ENCODE measurements around the gene HTR7. TPM values are rescaled to one million over a fixed set of nuclear protein-coding genes. Genes with fewer than 3 reads are reported as not detected.
"Not testable (repeated sequence)": the region's sequence is repeated elsewhere in the genome, so short reads cannot be mapped to it uniquely, and the experiment has no call there.

Gene HTR7
- total RNA-seq, 3 donors from 2014 or later = 0.24 to 0.51 (median 0.46) TPM

DNA sequence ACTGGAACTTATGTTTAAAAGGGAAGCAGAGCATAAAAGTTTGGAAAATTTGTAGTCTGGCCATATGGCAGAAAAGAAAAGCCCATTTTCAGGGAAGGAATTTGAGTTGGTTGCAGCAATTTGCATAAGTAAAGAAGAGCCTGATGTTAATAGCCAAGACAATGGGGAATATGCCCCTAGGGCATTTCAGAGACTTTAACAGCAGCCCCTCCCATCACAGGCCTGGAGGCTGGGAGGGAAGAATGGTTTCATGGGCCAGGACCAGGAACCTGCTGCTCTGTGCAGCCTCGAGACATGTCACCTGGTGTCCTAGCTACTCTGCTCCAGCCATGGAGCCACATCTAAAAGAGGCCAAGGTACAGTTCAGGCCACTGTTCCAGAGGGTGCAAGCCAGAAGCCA, 35.3 kb downstream of the HTR7 start:
- H3K4me3 ChIP-seq = no peak overlapping the region
- DNase-seq (no peak), ATAC-seq (no peak)
- intact Hi-C loops (cut with DNase I, micrococcal nuclease) = no loop called here
- H3K4me1 ChIP-seq (ENCODE audit: low read depth) = no peaks in the 10 kb centered on the region
- no peaks in the 10 kb centered on the region for H3K36me3 ChIP-seq (ENCODE audit: low read depth)
- TF ChIP-seq, protein P1, sequence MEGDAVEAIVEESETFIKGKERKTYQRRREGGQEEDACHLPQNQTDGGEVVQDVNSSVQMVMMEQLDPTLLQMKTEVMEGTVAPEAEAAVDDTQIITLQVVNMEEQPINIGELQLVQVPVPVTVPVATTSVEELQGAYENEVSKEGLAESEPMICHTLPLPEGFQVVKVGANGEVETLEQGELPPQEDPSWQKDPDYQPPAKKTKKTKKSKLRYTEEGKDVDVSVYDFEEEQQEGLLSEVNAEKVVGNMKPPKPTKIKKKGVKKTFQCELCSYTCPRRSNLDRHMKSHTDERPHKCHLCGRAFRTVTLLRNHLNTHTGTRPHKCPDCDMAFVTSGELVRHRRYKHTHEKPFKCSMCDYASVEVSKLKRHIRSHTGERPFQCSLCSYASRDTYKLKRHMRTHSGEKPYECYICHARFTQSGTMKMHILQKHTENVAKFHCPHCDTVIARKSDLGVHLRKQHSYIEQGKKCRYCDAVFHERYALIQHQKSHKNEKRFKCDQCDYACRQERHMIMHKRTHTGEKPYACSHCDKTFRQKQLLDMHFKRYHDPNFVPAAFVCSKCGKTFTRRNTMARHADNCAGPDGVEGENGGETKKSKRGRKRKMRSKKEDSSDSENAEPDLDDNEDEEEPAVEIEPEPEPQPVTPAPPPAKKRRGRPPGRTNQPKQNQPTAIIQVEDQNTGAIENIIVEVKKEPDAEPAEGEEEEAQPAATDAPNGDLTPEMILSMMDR (IDR thresholded peaks at IDR 0.05) = no peak
- H3K9me3 ChIP-seq = no peaks in the 10 kb centered on the region

DNA sequence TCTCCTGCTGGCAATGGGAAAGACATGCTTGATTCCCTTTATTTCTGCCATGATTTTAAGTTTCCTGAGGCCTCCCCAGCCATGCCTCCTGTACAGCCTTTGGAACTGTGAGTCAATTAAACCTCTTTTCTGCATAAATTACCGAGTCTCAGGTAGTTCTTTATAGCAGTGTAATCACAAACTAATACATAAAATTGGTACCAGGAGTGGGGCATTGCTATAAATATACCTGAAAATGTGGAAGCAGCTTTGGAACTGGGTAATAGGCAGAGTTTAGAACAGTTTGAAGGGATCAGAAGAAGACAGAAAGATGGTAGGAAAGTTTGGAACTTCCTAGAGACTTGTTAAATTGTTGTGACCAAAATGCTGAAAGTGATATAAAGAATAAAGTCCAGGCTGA, 36.0 kb downstream of the HTR7 start:
- DNase-seq; H3K4me3 ChIP-seq; ATAC-seq; H3K9me3 ChIP-seq; intact Hi-C loops (cut with DNase I, micrococcal nuclease); H3K36me3 ChIP-seq (ENCODE audit: low read depth); H3K4me1 ChIP-seq (ENCODE audit: low read depth): not testable (repeated sequence)

DNA sequence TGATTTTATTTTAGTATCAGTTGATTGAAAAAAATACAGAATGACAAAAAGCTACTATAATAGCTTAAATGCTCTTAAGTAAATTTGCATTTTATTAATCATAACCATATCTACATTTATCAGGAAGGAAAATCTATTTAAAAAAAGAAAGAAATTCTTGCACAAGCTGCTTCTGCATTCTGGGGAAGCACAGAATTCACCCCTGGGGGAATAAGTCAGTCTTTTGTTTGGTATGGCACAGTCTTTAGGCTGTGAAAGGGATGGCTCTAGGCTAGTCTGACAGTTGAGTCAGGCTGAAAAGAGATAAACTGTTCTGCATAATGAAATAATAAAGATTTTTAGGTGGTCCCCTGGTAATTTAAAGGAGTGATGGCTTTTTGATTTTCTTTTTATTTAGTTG, 37.9 kb downstream of the HTR7 start:
- ATAC-seq = no peak
- no peak overlapping the region for H3K4me3 ChIP-seq
- TF ChIP-seq, protein P1 (IDR thresholded peaks at IDR 0.05) = no peak
- H3K36me3 ChIP-seq (ENCODE audit: low read depth) = no peaks in the 10 kb centered on the region
- H3K4me1 ChIP-seq (ENCODE audit: low read depth) = no peaks in the 10 kb centered on the region
- DNase-seq = no peak
- intact Hi-C loops (cut with DNase I, micrococcal nuclease) = no loop called here
- H3K9me3 ChIP-seq = no peaks in the 10 kb centered on the region

DNA sequence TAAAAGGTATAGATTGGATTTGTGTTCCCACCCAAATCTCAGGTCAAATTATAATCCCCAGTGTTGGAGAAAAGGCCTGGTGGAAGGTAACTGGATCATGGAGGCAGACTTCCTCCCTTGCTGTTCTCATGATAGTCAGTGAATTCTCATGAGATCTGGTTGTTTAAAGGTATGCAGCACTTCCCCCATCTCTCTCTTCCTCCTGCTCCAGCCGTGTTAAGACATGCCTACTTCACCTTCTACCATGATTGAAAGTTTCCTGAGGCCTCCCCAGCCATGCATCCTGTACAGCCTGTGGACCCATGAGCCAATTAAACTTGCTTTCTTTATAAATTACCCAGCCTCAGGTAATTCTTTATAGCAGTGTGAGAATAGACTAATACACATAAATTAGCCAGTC, 39.1 kb downstream of the HTR7 start:
- no peaks in the 10 kb centered on the region for H3K9me3 ChIP-seq
- intact Hi-C loops (cut with DNase I, micrococcal nuclease) = no loop called here
- no peak for DNase-seq
- ATAC-seq = no peak
- no peaks in the 10 kb centered on the region for H3K4me1 ChIP-seq (ENCODE audit: low read depth)
- TF ChIP-seq, protein P1 (IDR thresholded peaks at IDR 0.05) = no peak
- H3K36me3 ChIP-seq (ENCODE audit: low read depth) = no peaks in the 10 kb centered on the region
- no peak overlapping the region for H3K4me3 ChIP-seq

DNA sequence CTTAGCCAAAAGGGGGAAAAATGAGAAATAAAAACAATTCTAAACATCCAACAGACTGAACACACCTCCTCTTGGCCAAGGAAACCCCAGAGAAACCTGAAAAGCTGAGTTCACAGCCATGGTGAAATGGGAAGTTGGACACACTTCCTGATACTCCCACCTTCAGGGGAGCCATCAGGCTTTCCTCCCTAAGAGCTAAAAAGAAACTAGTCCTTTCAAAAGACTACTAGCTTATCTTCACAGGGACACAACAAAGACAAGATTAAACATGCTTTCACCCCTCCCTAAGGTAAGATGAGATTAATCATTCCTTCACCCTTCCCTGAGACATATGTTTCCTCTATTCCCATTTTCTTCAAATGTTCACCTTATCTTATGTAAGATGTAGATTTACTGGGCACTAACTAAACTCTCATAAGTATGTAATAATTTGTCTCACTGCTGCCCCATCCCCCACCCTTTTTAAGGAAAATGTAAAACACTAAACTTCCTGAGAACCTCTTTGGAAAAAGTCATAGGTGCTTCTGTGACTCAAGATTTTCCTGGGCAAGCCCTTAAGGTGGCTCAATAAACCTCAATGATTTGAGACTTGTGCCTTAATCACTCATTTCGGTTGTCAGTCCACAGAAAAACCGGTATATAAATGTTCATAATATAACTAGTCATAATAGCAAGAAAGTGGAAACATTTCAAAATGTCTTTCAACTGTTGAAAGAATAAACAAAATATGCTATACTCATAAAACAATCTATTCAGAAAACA, 40.5 kb downstream of the HTR7 start:
- TF ChIP-seq, protein P1 (IDR thresholded peaks at IDR 0.05) = no peak
- H3K36me3 ChIP-seq (ENCODE audit: low read depth) = no peaks in the 10 kb centered on the region
- ATAC-seq (no peak), DNase-seq (no peak)
- H3K4me1 ChIP-seq (ENCODE audit: low read depth) = no peaks in the 10 kb centered on the region
- H3K9me3 ChIP-seq = no peaks in the 10 kb centered on the region
- H3K4me3 ChIP-seq = no peak overlapping the region
- intact Hi-C loops (cut with DNase I, micrococcal nuclease) = no loop called here

DNA sequence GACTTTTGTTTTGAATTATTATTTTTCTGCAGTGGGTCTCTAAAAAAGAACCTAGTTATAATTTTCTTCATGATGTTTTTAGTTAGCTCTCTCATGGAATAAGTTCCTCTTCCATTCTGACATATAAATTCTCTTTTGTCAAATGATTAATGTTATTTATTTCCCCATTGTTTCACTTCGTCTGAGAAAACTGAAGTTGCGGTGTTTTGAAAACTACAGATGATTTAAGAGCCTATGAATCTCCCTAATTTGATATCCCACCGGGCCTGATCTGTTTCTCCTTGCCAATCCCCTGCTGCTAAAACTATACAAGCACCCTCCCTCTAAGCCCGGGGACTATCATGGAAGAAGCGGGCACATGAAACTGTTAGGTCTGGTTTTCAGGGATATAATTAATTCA, 41.4 kb downstream of the HTR7 start:
- DNase-seq (no peak), ATAC-seq (no peak)
- no peaks in the 10 kb centered on the region for H3K36me3 ChIP-seq (ENCODE audit: low read depth)
- intact Hi-C loops (cut with DNase I, micrococcal nuclease) = no loop called here
- no peaks in the 10 kb centered on the region for H3K4me1 ChIP-seq (ENCODE audit: low read depth)
- no peaks in the 10 kb centered on the region for H3K9me3 ChIP-seq
- no peak overlapping the region for H3K4me3 ChIP-seq
- TF ChIP-seq, protein P1 (IDR thresholded peaks at IDR 0.05) = no peak

Measured in mucosa of descending colon (tissue), 3 donors.